H1 (cell line): ENCODE results near the gene SPRYD3.

ENCODE experiments used
- GTF2F1 ChIP-seq: IDR thresholded peaks from 2 replicates; pipeline ENCODE4 v1.6.1; 2012; ENCODE audit warnings: low read depth, low read length, improper control_type of control experiment, borderline replicate concordance
- POLR2AphosphoS5 ChIP-seq: IDR thresholded peaks from 2 replicates; pipeline ENCODE4 v1.6.1; 2011; ENCODE audit warnings: low read depth, low read length

DNA sequence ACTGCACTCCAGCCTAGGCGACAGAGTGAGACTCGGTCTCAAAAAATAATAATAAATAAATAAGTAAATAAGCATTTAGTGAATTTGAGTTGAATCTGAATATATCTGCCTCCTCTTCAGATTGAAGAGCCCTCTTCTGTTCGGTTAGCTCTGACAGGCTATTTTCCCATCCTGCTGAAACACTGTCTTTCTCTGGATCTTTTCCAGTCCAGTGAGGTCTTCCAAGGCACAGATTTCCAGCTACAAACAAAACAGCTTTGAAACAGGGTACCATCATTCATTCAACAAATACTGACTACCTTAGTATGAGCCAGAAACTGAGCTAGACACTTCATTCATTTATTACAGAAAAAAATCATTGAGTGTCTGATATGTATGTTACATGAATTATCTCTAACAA is 7.2 kb upstream of the SPRYD3 start:
- TF ChIP-seq GTF2F1 (no peak), POLR2AphosphoS5 (no peak)
